Stimulated activated CD4-positive, alpha-beta T cell treated with anti-CD3 and anti-CD28 coated beads, Interleukin-15, amount 100 ng/mL, for 24 hours (primary cell): ENCODE measurements around the gene SNX32.

Experiments
- DNase-seq: peaks from one replicate; pipeline ENCODE4 v3.0.0-alpha.2; 2020

Gene SNX32

DNA sequence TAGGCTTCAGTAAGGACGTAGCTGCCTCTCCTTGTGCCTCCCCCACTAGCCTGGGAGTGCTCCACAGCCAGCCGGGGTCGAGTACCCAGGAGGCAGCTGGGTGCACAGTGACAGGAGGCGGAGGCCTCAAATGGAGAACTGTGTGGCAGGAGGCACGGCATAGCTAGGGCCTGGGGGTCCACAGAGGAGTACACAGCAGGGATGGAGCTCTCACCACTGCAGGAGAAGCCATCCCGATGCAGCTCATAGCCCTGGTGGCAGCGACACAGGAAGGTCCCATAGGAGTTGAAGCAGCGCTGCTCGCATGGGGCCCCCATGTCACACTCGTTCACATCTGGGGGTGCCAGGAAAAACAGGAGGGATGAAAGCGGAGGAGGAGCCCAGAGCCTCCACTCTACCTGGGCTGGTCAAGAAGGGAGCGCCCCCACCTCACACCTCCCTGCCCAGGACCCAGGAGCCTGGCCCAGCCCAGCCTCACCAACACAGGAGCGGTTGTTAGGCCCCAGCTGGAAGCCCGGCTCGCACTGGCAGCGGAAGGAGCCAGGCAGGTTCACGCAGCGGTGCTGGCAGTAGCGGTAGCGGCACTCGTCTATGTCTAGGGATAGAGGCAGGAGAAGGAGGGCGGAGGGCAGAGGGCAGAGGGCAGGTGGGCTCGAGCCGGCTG lies 36.0 kb downstream of the SNX32 start:
- no peak for DNase-seq

DNA sequence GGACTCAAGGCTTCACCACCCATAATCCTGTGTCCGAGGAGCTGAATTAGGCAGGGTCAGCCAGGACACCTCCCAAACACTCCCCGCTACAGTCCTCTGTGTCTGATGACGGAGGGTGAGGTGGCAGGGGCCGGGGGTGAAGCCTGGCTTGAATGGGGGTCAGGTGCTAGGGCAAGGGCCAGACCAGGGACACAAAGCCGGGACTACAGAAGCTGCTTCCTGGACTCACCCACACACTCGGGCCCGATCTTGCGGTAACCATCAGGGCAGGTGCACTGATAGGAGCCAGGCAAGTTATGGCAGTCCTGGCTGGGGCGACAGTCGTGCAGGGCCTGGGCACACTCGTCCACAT lies 36.5 kb downstream of the SNX32 start:
- DNase-seq = no peak

DNA sequence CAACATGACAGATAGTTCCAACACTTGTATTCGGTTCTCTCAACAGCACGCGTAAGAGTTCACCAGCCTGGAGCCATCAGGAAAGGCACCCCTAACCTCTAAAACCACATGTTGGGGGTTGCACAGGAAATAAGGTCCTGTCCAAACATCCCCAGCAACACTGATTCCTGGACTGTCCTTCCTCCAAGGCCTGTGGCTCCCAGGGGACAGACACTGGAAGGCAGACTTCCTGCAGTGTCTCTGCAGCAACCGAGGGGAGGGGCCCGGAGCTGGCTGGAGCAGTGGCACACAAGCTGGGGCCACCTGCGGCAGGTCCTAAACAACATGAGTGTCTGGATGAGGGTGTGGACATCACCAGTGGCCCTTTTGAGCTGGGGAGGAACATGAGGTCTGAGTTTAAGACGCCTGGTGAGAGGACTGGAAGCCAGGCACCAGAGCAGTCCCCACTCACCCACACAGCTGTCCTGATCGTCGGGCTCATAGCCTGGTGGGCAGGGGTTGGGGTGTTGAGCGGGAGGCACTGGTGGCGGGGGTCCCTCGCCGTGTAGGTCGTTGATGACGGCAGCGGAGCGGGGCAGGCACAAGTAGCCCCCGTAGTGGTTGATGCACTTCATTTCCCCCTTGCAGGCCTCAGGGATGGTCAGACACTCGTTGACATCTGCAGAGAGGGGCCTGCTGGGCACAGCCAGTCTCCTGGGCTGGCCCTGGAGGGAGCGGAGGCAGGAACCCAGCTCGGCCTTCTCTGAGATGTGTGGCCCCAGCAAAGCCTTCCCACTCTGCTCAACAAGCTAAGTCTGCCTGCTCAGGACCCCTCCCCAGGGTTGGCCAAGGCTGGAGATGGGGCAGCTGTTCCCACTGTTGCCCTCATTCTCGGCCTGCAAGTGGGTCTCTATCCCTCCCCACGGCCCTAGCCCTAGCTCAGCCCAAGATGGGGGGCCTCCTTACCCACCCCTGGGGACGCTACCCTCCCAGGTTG lies 37.2 kb downstream of the SNX32 start:
- no peak for DNase-seq

DNA sequence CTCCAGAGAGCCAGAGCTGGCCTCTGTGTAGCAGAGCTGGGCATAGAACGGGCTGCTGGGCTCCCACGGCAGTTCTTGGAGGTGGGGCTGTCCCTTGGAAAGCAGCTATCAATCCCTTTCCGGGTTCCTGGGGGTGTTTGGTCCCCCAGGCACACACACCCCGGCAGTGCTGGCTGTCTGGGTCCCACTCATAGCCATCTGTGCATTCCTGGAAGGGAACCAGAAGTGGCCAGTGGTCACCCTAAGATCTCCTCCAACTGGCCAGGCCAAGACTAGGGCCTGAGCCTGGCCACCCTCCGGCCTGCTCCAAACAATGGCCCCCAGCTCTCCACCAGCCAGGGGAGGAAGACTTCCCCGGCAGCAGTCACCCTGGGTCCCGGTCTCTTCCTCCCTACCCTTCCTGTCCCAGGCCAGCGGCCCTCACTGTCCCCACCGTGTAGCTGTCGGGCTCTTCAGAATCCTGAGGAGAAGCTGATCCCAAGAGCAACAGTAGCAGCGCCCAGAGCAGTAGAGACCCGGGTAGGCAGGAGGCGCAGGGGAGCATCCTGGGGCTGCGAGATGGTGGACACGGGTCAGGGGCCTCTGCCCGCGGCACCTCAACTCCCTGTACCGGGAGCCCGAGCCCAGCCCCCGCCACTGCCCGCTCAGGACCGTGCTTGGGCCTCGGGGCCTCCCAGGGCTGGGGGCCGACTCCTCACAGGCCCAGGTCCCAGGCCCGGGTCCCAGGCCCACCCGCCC lies 38.2 kb downstream of the SNX32 start:
- DNase-seq = no peak

DNA sequence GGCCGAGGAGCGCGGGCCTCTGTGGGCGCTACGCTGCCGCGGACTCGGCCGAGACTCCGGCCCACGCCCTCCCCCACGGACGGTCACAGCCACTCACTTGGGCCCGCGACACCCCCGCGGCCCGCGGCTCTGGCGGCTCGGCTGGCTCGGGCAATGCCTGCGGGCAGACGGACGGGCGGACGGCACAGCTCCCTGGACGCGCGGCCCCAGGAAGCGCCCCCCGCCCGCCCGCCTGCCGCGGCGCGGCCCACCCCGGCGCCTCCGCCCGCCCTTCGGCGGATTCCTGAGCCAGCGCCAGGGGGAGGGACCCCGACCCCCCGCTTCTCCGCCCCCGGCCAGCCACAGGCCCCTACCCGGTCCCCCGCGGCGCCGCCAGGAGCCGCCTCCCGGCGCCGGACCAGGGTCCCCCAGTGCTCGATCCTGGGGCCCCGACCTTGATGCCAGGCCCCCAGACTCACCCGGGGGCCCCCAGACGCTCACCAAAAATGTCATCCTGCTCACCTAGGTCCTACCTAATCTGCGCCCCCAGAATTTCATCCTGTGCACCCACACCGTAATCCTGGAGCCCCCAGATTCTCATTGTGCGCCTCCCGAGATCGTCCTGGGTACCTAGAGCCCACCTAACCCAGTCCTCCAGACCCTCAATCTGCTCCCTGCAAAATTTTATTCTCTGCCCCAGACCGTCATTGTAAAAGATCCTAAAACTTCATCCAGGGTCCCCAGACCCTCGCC lies 39.0 kb downstream of the SNX32 start, which contains the start of gene EFEMP2:
TSS of gene EFEMP2 (minus strand) at position 215 of the 732 bp plus-strand sequence. CDS start 446 bp downstream, outside the sequence.
- DNase-seq = no peak

DNA sequence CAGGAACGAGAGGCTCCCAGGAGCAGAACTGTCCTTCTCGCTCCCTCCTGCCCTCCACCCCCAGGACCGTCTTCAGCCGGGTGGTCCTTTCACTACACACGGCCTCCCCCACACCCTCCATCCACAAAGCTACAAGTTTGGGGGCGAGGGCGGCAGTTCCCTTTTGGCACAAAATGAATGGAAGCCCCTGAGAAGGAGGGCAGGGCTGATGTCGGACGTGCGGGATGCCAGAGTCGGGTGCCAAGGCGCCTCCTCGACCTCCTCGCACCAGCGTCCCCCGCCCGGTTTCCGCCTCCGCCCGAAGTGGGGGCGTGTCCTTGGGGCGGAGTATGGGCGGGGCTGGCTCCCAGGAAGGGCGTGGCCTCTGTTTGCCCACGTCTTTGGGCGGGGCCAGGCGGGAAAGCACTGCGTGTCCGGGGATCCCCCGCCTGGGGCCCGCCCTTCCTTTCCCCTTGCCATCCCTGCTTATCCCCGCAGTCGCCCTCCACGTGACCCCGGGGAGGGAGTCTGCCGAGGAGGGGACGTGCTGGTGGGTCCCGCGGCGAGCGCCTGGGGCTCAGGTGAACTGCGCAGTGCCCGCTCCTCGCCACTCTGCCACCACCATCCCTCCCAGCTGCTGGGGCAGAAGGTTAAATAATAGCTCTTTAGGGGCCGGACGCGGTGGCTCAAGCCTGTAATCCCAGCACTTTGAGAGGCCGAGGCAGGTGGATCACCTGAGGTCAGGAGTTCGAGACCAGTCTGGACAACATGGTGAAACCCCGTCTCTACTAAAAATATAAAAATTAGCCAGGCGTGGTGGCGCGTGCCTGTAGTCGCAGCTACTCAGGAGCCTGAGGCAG lies 39.8 kb downstream of the SNX32 start:
- peak; percentile 96 for DNase-seq

DNA sequence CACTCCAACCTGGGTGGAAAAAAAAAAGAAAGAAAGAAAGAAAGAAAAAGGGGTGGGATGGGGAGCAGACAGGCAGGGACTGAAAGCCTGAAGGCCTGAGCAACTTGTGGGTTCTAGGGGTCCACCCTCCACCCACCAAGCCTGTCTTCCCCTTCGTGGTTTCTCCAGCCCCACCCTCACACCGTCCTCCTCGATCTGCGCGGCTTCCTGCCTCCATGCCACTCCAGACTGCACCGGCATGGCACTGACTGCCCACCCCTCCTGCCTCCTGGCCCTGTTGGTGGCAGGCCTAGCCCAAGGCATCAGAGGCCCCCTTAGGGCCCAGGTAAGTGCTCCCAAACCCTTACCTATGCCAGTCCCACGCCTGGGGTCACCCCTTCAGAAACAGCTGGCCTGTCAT lies 45.9 kb downstream of the SNX32 start, which contains the start of gene CTSW:
TSS of gene CTSW (plus strand) at position 221 of the 400 bp plus-strand sequence. CDS start at position 239, 18 bp downstream.
- peak; percentile 53 for DNase-seq

DNA sequence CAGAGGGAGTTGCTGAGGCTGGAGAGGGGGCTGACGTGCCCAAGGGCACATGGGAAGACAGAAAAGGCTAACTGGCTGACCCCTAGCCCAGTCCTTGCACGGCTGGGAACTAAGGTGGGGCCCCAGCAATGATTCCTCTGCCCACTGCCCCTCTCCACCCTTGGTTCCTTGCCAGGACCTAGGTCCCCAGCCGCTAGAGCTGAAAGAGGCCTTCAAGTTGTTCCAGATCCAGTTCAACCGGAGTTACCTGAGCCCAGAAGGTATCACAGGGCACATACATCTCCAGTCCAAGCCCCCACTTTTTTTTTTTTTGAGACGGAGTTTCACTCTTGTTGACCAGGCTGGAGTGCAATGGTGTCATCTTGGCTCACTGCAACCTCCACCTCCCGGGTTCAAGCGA lies 46.3 kb downstream of the SNX32 start:
- no peak for DNase-seq

DNA sequence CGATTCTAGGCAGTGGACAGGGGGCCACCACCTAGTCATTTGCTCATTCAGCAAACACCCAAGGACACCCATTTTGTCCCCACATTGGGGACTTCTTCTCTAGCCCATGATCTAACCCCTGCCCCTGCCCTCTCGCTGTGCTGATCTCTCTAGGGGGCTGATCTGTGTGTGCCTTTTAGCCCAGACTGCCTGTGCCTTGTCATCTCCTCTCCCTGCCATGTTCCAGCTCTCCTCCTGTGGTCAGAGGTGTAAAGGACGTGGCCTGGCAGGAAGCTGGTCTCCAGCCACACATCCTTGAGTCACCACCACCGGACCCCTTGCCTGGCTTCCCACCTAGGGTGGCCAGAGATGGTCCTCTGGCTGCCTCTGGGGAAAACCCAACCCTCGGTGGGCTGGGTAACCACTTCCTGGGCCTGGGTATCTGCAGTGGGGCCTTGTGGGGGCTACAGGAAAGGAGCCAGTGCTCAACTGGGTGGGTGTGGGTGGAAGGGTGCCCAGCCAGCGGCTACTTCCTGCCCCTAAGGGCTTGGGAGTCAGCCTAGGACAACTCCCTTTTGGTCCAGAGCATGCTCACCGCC lies 47.2 kb downstream of the SNX32 start:
- DNase-seq = no peak

DNA sequence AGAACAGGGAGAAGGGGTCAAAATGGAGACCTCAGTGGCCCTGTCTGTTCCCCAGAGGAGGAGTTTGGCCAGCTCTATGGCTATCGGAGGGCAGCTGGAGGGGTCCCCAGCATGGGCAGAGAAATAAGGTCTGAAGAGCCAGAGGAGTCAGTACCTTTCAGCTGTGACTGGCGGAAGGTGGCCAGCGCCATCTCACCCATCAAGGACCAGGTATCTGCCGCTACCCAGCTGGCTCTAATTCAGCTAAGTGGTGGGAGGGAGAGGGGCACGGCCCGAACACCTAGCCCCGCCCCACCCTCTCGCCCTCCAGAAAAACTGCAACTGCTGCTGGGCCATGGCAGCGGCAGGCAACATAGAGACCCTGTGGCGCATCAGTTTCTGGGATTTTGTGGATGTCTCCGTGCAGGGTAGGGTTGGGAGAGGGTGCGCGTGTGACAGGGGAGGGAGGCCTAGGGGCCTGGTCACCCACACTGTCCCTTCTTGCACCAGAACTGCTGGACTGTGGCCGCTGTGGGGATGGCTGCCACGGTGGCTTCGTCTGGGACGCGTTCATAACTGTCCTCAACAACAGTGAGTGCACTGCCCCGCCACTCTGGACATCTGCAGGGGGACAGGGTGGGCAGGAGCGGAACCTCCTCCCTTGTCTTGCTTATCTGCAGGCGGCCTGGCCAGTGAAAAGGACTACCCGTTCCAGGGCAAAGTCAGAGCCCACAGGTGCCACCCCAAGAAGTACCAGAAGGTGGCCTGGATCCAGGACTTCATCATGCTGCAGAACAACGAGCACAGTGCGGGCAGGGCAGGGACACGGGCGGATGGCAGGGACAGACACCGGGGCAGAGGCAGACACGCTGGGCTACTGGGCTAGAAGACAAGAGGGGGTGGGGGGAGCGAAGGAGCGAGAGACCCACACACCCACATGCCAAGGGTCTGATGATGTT lies 48.6 kb downstream of the SNX32 start:
- DNase-seq = no peak

DNA sequence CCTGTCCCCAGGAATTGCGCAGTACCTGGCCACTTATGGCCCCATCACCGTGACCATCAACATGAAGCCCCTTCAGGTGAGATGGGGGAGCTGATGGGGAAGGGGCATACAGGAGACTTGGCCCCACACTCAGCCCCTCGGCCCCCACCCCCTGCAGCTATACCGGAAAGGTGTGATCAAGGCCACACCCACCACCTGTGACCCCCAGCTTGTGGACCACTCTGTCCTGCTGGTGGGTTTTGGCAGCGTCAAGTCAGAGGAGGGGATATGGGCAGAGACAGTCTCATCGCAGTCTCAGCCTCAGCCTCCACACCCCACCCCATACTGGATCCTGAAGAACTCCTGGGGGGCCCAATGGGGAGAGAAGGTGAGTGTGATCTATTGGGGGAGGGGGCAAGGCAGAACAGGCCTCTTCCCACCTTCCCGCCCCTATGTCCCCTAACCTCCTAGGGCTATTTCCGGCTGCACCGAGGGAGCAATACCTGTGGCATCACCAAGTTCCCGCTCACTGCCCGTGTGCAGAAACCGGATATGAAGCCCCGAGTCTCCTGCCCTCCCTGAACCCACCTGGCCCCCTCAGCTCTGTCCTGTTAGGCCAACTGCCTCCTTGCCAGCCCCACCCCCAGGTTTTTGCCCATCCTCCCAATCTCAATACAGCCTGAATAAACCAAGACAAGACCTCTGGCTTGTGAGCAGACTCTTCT lies 49.4 kb downstream of the SNX32 start:
- no peak for DNase-seq

DNA sequence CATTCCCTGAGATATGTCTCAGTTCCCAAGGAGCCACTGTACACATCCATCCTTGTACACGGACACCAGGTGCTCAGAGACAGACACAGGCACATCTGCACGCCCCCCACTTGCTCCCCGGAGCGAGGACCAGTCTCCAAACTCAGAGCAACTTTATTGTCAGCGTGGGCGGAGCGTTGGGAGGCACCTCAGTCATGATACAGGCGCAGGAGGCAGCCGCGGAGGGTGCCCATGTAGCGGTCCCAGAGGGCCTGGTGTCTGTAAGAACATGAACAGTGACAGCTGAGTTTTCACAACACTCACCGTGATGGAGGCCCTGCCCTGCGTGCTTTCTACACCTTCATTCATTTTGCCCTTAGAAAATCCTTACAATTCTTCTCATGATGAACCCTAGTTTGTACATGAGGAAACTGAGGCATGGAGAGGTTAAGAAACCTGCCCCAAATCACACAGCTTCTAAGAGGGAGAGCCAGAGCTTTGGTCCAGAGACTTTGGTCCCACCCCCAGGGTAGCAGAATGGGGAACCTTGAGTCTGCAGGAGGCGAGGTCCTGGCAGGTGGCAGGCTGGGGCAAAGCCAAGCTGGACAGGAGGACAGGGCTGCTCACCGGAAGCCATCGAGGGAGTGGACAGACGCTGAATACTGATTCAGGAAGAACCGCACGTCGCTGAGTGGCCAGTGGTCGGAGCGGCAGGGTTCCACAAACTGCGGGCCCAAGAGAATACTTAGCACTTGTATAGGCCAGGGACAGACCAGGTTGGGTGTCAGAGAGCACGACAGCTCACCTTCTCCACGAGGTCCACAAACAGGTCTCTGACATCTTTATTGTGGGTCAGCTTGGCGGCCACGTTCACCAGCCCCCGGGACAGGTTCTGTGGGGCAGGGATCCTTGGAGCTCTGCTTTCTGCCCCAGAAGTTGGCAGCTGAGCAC lies 50.3 kb downstream of the SNX32 start:
- no peak for DNase-seq

DNA sequence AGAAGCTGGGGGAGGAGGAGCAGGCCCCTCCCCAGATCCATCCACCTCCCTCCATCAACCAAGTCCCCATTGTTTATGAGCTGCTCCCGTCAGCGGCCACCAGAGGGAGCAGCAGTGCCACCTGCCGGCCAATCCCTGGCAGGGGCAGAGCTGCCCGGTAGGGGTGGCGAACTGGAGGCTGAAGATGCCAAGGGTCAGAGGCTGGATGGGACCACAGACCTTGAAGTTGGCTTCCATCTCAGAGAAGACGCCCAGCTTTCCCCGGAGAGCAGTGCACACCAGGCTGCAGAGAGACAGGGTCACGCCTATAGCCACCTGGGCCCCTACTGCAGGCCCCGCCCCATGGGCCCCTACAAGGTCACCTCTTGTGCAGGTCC lies 50.9 kb downstream of the SNX32 start:
- peak; percentile 85 for DNase-seq

DNA sequence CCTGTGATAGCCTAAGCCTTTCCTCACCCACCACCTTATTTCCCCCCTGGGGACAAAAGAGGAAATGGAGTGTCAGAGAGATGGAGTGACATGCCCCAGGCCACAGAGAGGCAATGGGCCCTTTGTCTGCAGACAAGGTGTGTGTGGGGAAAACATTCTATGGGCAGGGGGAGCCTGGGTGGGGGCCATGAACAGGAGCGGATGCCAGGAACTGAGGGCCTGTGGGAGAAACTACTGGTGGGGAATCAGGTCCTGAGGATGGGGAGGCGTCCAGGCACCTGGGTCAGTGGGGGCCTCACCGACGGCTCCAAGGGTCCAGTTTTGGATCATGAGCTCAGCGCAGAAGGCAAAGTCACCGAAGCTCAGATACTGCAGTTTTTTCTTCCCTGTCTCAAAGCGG lies 51.5 kb downstream of the SNX32 start:
- no peak for DNase-seq

DNA sequence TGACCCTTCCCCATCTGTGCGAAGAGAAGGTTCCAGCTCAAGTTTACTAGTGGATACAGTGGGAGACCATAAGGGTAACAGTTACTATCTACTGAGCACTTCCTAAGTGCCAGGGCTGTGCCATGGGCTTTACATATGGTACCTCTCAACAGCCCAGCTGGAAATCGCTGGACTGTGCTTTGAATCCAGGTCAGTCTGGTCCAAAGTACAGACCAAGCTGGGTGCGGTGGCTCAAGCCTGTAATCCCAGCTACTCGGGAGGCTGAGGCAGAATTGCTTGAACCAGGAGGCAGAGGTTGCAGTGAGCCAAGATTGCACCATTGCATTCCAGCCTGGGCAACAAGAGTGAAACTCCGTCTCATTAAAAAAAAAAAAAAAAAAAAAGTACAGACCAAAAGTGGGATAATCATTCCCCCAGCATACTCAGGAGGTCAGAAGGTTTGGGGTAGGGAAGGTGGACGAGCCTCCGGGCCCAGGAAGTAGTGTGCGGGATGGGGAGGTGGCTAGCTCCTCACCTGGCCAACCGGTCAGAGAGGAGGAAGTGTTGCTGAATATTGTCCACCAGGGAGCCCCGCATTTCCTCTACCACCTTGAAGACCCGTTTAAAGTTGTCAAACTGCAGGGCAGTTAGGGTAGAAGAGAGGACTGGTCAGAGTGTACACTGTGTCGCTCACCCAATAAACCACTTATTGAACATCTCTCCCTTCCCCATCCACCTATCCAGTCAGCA lies 52.2 kb downstream of the SNX32 start:
- no peak for DNase-seq

DNA sequence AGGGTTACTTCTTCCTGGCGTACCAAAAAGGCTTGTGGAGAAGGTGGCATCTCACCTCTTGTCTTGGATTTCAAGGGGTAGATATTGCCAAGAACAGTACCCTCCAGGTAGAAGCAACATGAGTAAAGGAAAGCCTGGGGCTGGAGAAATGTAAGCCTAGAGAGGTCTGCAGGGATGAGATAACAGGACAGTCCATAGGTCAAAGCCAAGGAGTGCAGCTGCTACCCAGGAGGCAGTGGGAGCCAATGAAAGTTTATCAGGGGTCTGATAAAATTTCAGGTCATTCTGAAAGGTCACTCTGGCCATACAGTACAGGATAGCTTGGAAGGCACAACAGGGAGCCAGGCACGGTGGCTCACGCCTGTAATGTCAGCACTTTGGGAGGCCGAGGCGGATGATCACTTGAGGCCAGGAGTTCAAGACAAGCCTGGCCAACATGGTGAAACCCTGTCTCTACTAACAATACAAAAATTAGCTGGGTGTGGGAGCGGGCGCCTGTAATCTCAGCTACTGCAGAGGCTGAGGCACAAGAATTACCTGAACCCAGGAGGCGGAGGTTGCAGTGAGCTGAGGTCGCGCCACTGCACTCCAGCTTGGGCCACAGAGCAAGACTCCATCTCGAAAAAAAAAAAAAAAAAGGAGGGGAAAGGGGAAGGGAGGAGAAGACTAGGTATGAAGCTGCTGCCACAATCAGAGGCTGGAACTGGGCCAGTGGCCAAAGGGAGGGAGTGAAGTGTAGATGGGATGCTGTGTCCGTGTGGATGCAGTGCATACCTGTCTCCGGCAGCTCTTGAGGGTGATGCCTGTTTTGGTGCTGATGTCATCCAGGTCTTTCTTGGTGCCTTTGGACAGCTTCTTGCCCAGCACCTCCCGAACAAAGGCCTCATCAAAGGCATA lies 53.3 kb downstream of the SNX32 start:
- no peak for DNase-seq
